Measurements from ENCODE around the gene PLOD2.

PLOD2 gene

GRCh38 chr3:146200461-146201220 is 39.7 kb upstream of the PLOD2 start:
- Histone ChIP-seq H3K27me3 (ENCODE audit: control insufficient read depth, low read length) (no peaks in the 10 kb centered on the region), H3K9me2 (replicated peaks; ENCODE audit: control insufficient read depth, low read length) (no peaks in the 10 kb centered on the region), H3K27ac (ENCODE audit: low read depth, low read length) (no peak overlapping the region), H3K9me3 (ENCODE audit: control insufficient read depth, insufficient read depth, low read length) (no peaks in the 10 kb centered on the region), H3K36me3 (ENCODE audit: control insufficient read depth, low read length) (no peaks in the 10 kb centered on the region), H3K4me1 (ENCODE audit: control insufficient read depth, low read length) (no peaks in the 10 kb centered on the region), H4K20me1 (ENCODE audit: control insufficient read depth, insufficient read depth, low read depth, low read length) (no peaks in the 10 kb centered on the region), H3K79me2 (ENCODE audit: control insufficient read depth, low read length) (no peaks in the 10 kb centered on the region), H3K4me2 (ENCODE audit: low read length) (no peak overlapping the region), H3K4me3 (ENCODE audit: low read length) (no peak overlapping the region), H3F3A (ENCODE audit: control insufficient read depth, insufficient read depth) (no peaks in the 10 kb centered on the region)
- no peak for TF ChIP-seq EZH2phosphoT487 (IDR thresholded peaks at IDR 0.05; ENCODE audit: borderline replicate concordance, low read length)
- TF ChIP-seq, protein P1, sequence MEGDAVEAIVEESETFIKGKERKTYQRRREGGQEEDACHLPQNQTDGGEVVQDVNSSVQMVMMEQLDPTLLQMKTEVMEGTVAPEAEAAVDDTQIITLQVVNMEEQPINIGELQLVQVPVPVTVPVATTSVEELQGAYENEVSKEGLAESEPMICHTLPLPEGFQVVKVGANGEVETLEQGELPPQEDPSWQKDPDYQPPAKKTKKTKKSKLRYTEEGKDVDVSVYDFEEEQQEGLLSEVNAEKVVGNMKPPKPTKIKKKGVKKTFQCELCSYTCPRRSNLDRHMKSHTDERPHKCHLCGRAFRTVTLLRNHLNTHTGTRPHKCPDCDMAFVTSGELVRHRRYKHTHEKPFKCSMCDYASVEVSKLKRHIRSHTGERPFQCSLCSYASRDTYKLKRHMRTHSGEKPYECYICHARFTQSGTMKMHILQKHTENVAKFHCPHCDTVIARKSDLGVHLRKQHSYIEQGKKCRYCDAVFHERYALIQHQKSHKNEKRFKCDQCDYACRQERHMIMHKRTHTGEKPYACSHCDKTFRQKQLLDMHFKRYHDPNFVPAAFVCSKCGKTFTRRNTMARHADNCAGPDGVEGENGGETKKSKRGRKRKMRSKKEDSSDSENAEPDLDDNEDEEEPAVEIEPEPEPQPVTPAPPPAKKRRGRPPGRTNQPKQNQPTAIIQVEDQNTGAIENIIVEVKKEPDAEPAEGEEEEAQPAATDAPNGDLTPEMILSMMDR (IDR thresholded peaks at IDR 0.05; ENCODE audit: low read depth, low read length, poor library complexity, severe bottlenecking) = no peak

- no peak for TF ChIP-seq EZH2phosphoT487 (IDR thresholded peaks at IDR 0.05; ENCODE audit: borderline replicate concordance, low read length)
- TF ChIP-seq, protein P1 (IDR thresholded peaks at IDR 0.05; ENCODE audit: low read depth, low read length, poor library complexity, severe bottlenecking) = no peak
- Histone ChIP-seq H3K27me3 (ENCODE audit: control insufficient read depth, low read length) (no peaks in the 10 kb centered on the region), H3K9me2 (replicated peaks; ENCODE audit: control insufficient read depth, low read length) (no peaks in the 10 kb centered on the region), H3K4me1 (ENCODE audit: control insufficient read depth, low read length) (no peaks in the 10 kb centered on the region), H3K36me3 (ENCODE audit: control insufficient read depth, low read length) (no peaks in the 10 kb centered on the region), H3K79me2 (ENCODE audit: control insufficient read depth, low read length) (no peaks in the 10 kb centered on the region), H3K27ac (ENCODE audit: low read depth, low read length) (no peak overlapping the region), H3K9me3 (ENCODE audit: control insufficient read depth, insufficient read depth, low read length) (no peaks in the 10 kb centered on the region), H3K4me2 (ENCODE audit: low read length) (no peak overlapping the region), H3K4me3 (ENCODE audit: low read length) (no peak overlapping the region), H4K20me1 (ENCODE audit: control insufficient read depth, insufficient read depth, low read depth, low read length) (no peaks in the 10 kb centered on the region), H3F3A (ENCODE audit: control insufficient read depth, insufficient read depth) (no peaks in the 10 kb centered on the region)
These were observed 38.8 kb upstream of the PLOD2 start for GRCh38 chr3:146199762-146200161.

- H4K20me1 ChIP-seq (ENCODE audit: control insufficient read depth, insufficient read depth, low read depth, low read length) = no peaks in the 10 kb centered on the region
- H3K9me3 ChIP-seq (ENCODE audit: control insufficient read depth, insufficient read depth, low read length) = no peaks in the 10 kb centered on the region
- no peak overlapping the region for H3K4me2 ChIP-seq (ENCODE audit: low read length)
- no peaks in the 10 kb centered on the region for H3K36me3 ChIP-seq (ENCODE audit: control insufficient read depth, low read length)
- no peaks in the 10 kb centered on the region for H3K9me2 ChIP-seq (replicated peaks; ENCODE audit: control insufficient read depth, low read length)
- H3F3A ChIP-seq (ENCODE audit: control insufficient read depth, insufficient read depth) = no peaks in the 10 kb centered on the region
- TF ChIP-seq EZH2phosphoT487 (IDR thresholded peaks at IDR 0.05; ENCODE audit: borderline replicate concordance, low read length) = no peak
- TF ChIP-seq, protein P1 (IDR thresholded peaks at IDR 0.05; ENCODE audit: low read depth, low read length, poor library complexity, severe bottlenecking) = no peak
- no peak overlapping the region for H3K27ac ChIP-seq (ENCODE audit: low read depth, low read length)
- no peaks in the 10 kb centered on the region for H3K79me2 ChIP-seq (ENCODE audit: control insufficient read depth, low read length)
- no peaks in the 10 kb centered on the region for H3K27me3 ChIP-seq (ENCODE audit: control insufficient read depth, low read length)
- H3K4me1 ChIP-seq (ENCODE audit: control insufficient read depth, low read length) = no peaks in the 10 kb centered on the region
- H3K4me3 ChIP-seq (ENCODE audit: low read length) = no peak overlapping the region
These were observed 35.8 kb upstream of the PLOD2 start for GRCh38 chr3:146196789-146197188.

All from DOHH2 (cell line).